ENCODE results near the gene TLCD3B. TPM values are rescaled to one million over a fixed set of nuclear protein-coding genes. Genes with fewer than 3 reads are reported as not detected.

The TLCD3B gene
- total and polyA plus RNA-seq, 9 of the 15 experiments (the other 6 are each of a cell fraction or from before 2014, with no cell fraction given): 0.10 to 0.52 (median 0.23) TPM; not detected in 4

- Histone ChIP-seq H2AFZ (ENCODE audit: low read depth, low read length) (peak overlapping the region; percentile 40), H4K20me1 (replicated peaks; ENCODE audit: control insufficient read depth, insufficient read depth, low read length) (peaks cover 4% of the 10 kb centered on the region; the same call in 1 of the 2 replicates), H3K79me2 (ENCODE audit: control insufficient read depth, insufficient read depth, low read length) (peaks cover 14% of the 10 kb centered on the region; the same call in 2 of the 3 replicates), H3K4me1 (replicated peaks in 1 of 2; ENCODE audit: control insufficient read depth in 2 of 2, insufficient read depth in 2 of 2, low read length in 2 of 2) (peaks cover 19 to 32% of the 10 kb centered on the region in 2 experiments), H3K9me1 (ENCODE audit: control insufficient read depth, insufficient read depth, low read length) (no peaks in the 10 kb centered on the region), H3K9ac (ENCODE audit: insufficient read depth in 1 of 2, low read depth in 2 of 2, low read length in 2 of 2) (peak overlapping the region in 1 of 2 experiments; percentile 49; a peak in 1 of 4 replicates), H3K4me3 (no peak overlapping the region), H3K9me3 (replicated peaks; ENCODE audit: control insufficient read depth, insufficient read depth, low read depth, low read length) (no peaks in the 10 kb centered on the region), H3K4me2 (ENCODE audit: insufficient read depth, low read length) (peak overlapping the region; percentile 67), H3K27me3 (ENCODE audit: control insufficient read depth in 2 of 2, insufficient read depth in 2 of 2, low read length in 2 of 2) (no peaks in the 10 kb centered on the region), H3K27ac (ENCODE audit: extremely low read depth, low read depth, low read length) (no peak overlapping the region; the same call in 2 of the 3 replicates), H3K36me3 (ENCODE audit: control insufficient read depth, insufficient read depth, low read length) (0 out of 3 replicates have a peak, but pooled peaks cover 5% of the 10 kb centered on the region)
- no peak for DNase-seq (ENCODE audit: extremely low read depth in 1 of 4, low spot score in 3 of 4)
- WGBS (ENCODE audit: insufficient coverage, low coverage, missing lambda C conversion rate): 57% methylated on average over 8 of the region's 8 CpGs
- ChIA-PET POLR2A (interaction anchor here (0.6 to 4.2 kb wide), 3 partner anchors 12 to 261 kb away, joined by 3 to 29 read pairs (median 6); partner anchors contain the start of gene ALDOA), CTCF (ENCODE audit: low intra/inter-chr PET ratio) (no interaction called here)
- FAIRE-seq: no peak
- intact Hi-C loops (cut with micrococcal nuclease): no loop called here
- BruUV-seq (replicated peaks): no TSS peak
- TF ChIP-seq ZNF212 (CRISPR knock-in tag; IDR thresholded peaks at IDR 0.05): no peak
- no peak for TF ChIP-seq ZNF696 (CRISPR knock-in tag; conservative IDR thresholded peaks at IDR 0.05)
- no peak for TF ChIP-seq NR2C2 (CRISPR knock-in tag; IDR thresholded peaks at IDR 0.05)
- peak; percentile 9; the same call in 1 of the 2 replicates for TF ChIP-seq NR2C2 (tag; IDR thresholded peaks at IDR 0.05)
- TF ChIP-seq SIN3A (IDR thresholded peaks at IDR 0.05; ENCODE audit: borderline replicate concordance in 2 of 2, control insufficient read depth in 1 of 2, low read depth in 2 of 2, low read length in 2 of 2): no peak
- TF ChIP-seq ZFP1 (CRISPR knock-in tag; IDR thresholded peaks at IDR 0.05): no peak
- TF ChIP-seq TAF15 (IDR thresholded peaks at IDR 0.05; ENCODE audit: low read depth, low read length): no peak
- no peak for TF ChIP-seq THRA (IDR thresholded peaks at IDR 0.05)
- ATAC-seq: no peak
- in situ Hi-C loops (cut with MboI): no loop called here
Observed at GRCh38 chr16:30054451-30054850, 23.4 kb upstream of the TLCD3B start.

Measured in K562 (cell line).